Right lobe of liver (tissue), 6 donors: ENCODE results near the gene ICA1. TPM values are rescaled to one million over a fixed set of nuclear protein-coding genes. Genes with fewer than 3 reads are reported as not detected.
"Not testable (repeated sequence)": the region's sequence is repeated elsewhere in the genome, so short reads cannot be mapped to it uniquely, and the experiment has no call there.

Experiments used
- ATAC-seq, 4 donors: fragments of 200-7000 bp; cut with Tn5 transposase; one replicate each; pipeline ENCODE4 v1.9.1; 2020; ENCODE audit warnings: mild to moderate bottlenecking in 4 of 4, moderate library complexity in 4 of 4
- DNase-seq, 3 donors: peaks; one replicate each; pipeline ENCODE4 v3.0.0-alpha.2; 2020
- H3K27ac ChIP-seq, 3 donors: fragments of 200-600 bp; one replicate each; pipeline ENCODE4 v1.8.0; 2022
- H3K27me3 ChIP-seq, 2 donors: fragments of 200-600 bp; one replicate each; pipeline ENCODE4 v1.8.0; 2022
- H3K36me3 ChIP-seq, 4 donors: fragments of 200-600 bp; sonication (generic) in 1 of 4; one replicate each; pipeline versions ENCODE4 v1.5.1 to v1.8.0; 2017 to 2022; ENCODE audit warnings: control low read depth in 1 of 4
- H3K4me1 ChIP-seq, 4 donors: fragments of 200-600 bp; sonication (generic) in 1 of 4; one replicate each; pipeline versions ENCODE4 v1.5.1 to v1.8.0; 2017 to 2022; ENCODE audit warnings: control low read depth in 1 of 4
- H3K4me3 ChIP-seq, 3 donors: fragments of 200-600 bp; one replicate each; pipeline ENCODE4 v1.8.0; 2022
- H3K9me3 ChIP-seq, 4 donors: fragments of 200-600 bp; sonication (generic) in 1 of 4; one replicate each; pipeline versions ENCODE4 v1.5.1 to v1.8.0; 2017 to 2022; ENCODE audit warnings: control low read depth in 1 of 4
- POLR2A ChIP-seq: fragments of 450-650 bp; IDR thresholded peaks from one replicate; pipeline ENCODE4 v1.6.1; 2017; ENCODE audit warnings: antibody characterized with exemption, mild to moderate bottlenecking
- WGBS: methylation state at CpG from one replicate; pipeline ENCODE4 v1.1.6; 2018; ENCODE audit warnings: low coverage, low lambda C conversion rate; ENCODE audit not compliant: insufficient coverage; ENCODE audit errors: missing lambda C conversion rate; 5-methylcytosine and 5-hydroxymethylcytosine counted together
- intact Hi-C, 2 donors: fragments of 100-400 bp; cut with DNase I; formaldehyde crosslinking; loops; one replicate each; pipeline versions ENCODE4 v1.11.2 to v1.14.1; 2022
- total RNA-seq, 6 experiments: library from RNA; depleted of rRNA in 2 of 6; stranded (reverse); fragments of >200 nt in 2 of 6; fragmentation: NEBNext Ultra II Directional in 3 of 6; extraction: Animal tissue kit (Norgen Biotek cat#: 25700) in 3 of 6; gene quantifications; one replicate each; pipeline versions ENCODE4 v1.1.0 to v1.2.4, GENCODE V29; 2016 to 2023
- TF ChIP-seq, protein P1 (sequence below), 4 donors: fragments of 200-600 bp in 3 of 4; fragments of 450-650 bp in 1 of 4; IDR thresholded peaks; one replicate each; pipeline versions ENCODE4 v1.5.1 to v1.8.0; 2016 to 2022; ENCODE audit warnings: antibody characterized with exemption in 4 of 4, mild to moderate bottlenecking in 2 of 4
- donor health status: DM: no; HTN: yes; CAD: no.
- donor health status: DM: no; HTN: no; CAD: no.
- donor health status: DM: no; HTN: no; CAD: no.
- donor health status: DM: no; HTN: yes; CAD: no.
- donor health status: DM: no; HTN: yes; CAD: no.

ICA1 gene
- total RNA-seq, 6 experiments from 2014 or later = 0.95 to 15.0 (median 7.3) TPM

DNA sequence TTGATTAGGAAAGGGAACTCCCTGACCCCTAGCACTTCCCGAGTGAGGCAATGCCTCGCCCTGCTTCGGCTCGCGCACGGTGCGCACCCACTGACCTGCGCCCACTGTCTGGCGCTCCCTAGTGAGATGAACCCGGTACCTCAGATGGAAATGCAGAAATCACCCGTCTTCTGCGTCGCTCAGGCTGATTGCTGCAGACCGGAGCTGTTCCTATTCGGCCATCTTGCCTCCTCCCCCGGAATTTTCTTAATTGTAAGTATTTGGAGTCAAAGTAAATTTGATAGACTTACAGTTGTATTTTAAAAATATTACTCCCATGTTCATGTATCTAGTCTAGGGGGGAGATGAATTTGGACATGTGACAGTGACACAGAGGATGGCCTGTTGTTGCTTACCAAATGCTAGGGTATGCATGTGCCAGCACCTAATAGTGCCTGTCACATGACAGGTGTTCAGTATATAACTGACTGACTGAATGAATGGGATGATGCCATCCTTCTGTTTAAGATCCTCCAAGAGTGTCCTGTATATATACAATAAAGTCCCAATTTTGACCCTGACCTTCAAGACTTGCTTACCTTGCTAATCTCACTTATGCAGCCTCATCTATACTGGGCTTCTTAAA is 42.0 kb upstream of the ICA1 start:
- H3K9me3 ChIP-seq = no peaks in the 10 kb centered on the region
- intact Hi-C loops = no loop called here
- no peaks in the 10 kb centered on the region for H3K36me3 ChIP-seq
- H3K4me1 ChIP-seq = no peaks in the 10 kb centered on the region
- no peak for TF ChIP-seq POLR2A
- TF ChIP-seq, protein P1, sequence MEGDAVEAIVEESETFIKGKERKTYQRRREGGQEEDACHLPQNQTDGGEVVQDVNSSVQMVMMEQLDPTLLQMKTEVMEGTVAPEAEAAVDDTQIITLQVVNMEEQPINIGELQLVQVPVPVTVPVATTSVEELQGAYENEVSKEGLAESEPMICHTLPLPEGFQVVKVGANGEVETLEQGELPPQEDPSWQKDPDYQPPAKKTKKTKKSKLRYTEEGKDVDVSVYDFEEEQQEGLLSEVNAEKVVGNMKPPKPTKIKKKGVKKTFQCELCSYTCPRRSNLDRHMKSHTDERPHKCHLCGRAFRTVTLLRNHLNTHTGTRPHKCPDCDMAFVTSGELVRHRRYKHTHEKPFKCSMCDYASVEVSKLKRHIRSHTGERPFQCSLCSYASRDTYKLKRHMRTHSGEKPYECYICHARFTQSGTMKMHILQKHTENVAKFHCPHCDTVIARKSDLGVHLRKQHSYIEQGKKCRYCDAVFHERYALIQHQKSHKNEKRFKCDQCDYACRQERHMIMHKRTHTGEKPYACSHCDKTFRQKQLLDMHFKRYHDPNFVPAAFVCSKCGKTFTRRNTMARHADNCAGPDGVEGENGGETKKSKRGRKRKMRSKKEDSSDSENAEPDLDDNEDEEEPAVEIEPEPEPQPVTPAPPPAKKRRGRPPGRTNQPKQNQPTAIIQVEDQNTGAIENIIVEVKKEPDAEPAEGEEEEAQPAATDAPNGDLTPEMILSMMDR (IDR thresholded peaks at IDR 0.05) = no peak
- no peaks in the 10 kb centered on the region for H3K27me3 ChIP-seq
- ATAC-seq (no peak), DNase-seq (no peak)
- H3K27ac ChIP-seq = no peak overlapping the region
- no peak overlapping the region for H3K4me3 ChIP-seq
- 88% methylated on average over 7 of the region's 16 CpGs for whole genome bisulfite sequencing

DNA sequence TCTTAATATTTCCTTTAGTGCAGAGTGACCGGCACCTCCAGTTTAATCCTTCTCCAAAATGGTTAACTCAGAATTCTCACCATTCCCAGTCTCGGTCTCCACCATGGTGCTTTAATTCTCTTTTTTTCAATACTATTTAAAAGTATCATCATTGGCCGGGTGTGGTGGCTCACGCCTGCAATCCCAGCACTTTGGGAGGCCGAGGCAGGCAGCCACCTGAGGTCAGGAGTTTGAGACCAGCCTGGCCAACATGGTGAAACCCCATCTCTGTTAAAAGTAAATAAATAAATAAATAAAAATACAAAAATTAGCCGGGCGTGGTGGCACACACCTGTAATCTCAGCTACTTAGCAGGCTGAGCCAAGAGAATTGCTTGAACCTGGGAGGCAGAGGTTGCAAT is 35.1 kb upstream of the ICA1 start:
- DNase-seq, H3K4me3 ChIP-seq, H3K4me1 ChIP-seq, H3K27me3 ChIP-seq, H3K36me3 ChIP-seq, H3K27ac ChIP-seq, ATAC-seq, H3K9me3 ChIP-seq, intact Hi-C loops: not testable (repeated sequence)
- WGBS = 88% methylated on average over 7 of the region's 7 CpGs

DNA sequence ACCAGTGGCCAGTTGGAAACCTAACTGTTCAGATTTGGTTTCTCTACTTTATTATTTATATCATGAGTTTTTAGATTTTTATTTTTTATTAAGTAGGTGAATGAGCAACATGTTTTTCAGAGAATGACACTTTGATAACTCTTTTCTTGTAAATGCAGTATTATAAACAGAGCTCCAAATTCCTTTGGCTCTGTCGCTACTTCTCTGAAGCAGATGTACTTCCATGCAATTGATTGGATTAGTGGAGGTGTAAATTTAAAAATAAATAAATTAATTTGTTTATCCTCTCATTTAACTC is 34.3 kb upstream of the ICA1 start:
- no peak for ATAC-seq
- Histone ChIP-seq H3K4me1 (no peaks in the 10 kb centered on the region), H3K27me3 (no peaks in the 10 kb centered on the region), H3K36me3 (no peaks in the 10 kb centered on the region), H3K4me3 (no peak overlapping the region), H3K9me3 (no peaks in the 10 kb centered on the region), H3K27ac (no peak overlapping the region)
- whole genome bisulfite sequencing = 80% methylated on average over 1 of the region's 1 CpG
- TF ChIP-seq, protein P1 (IDR thresholded peaks at IDR 0.05) = no peak
- no peak for TF ChIP-seq POLR2A
- intact Hi-C loops = no loop called here
- DNase-seq = no peak

DNA sequence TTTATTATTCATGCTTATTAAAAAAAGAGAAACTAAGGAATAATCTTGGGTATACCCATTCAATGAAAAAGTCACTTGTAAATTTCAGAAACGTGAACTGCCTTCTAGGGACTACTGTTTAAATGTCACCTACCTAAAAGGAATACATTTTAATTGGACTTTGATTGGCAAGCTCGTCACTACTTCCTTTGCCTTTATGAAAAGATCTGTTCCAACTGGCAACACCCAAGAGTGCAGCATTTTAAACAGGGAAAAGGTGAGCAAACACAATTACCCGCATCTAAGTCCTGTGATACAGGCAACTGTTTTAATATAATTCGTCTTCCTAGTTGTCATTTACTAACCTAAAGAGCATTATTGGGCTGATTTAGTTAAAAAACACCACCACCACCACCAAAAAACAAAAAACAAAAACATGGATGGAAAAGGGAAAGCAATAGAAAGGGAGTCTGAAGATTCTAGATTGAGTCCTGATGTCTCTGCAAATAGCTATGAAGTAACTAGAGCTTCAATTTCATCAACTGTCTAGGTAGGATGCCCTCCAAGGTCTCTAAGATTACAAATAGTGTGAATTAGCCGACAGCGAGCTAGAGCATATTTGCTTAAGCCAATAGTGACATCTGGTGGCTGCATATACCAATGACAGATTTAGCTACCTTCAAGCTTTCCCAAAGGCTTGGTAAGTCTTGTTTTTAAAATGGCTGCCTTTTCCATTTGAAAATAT is 33.8 kb upstream of the ICA1 start:
- 21% methylated on average over 6 of the region's 6 CpGs for WGBS
- intact Hi-C loops = no loop called here
- Histone ChIP-seq H3K4me3 (no peak overlapping the region), H3K36me3 (no peaks in the 10 kb centered on the region), H3K9me3 (no peaks in the 10 kb centered on the region), H3K4me1 (peaks cover 0 to 4% (median 0%) of the 10 kb centered on the region in 4 donors), H3K27me3 (no peaks in the 10 kb centered on the region), H3K27ac (no peak overlapping the region)
- ATAC-seq = peak; percentile 99 to 100 (median 100)
- TF ChIP-seq, protein P1 (IDR thresholded peaks at IDR 0.05) = peak; percentile 78 to 94 (median 84)
- no peak for TF ChIP-seq POLR2A
- peak in 1 of 3 donors; percentile 48 for DNase-seq

DNA sequence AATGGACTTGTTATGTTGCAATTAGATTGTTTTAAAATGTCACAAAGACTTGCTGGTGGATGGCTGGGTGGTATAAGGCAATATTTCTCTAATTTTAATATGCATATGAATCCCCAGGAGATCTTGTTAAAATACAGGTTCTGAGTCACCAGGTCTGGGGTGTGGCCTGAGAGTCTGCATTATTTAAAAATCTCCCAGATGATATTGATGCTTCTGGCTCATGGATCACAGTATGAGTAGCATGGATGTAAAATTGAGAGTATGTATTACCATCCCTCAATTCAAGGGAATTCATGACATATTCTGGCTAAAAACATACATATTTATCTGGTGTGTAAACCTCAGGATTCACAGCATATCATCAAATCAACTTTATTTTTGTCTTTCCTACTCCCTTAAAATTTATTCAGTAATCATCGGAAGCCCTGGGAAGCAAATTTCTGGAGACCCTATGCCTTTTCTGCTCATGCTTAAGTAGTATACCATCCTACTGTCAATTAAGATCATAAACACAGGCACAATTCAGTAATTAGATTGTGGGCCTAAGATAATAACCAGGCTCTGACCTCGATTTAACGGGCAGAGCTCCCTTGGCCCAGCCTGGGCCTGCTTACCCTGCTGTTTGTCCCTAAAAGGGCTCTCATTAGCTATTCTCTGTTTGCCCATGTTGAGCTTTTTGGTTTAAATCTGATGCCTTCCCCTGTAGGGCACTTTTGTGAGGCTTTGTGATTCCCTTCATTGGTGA is 29.6 kb upstream of the ICA1 start:
- Histone ChIP-seq H3K36me3 (no peaks in the 10 kb centered on the region), H3K27me3 (no peaks in the 10 kb centered on the region), H3K4me1 (peaks cover 0 to 7% (median 0%) of the 10 kb centered on the region in 4 donors), H3K27ac (no peak overlapping the region), H3K9me3 (no peaks in the 10 kb centered on the region), H3K4me3 (no peak overlapping the region)
- TF ChIP-seq, protein P1 (IDR thresholded peaks at IDR 0.05) = no peak
- no peak for TF ChIP-seq POLR2A
- ATAC-seq (no peak), DNase-seq (no peak)
- intact Hi-C loops = no loop called here
- 87% methylated on average over 2 of the region's 3 CpGs for WGBS
